IMR-90 (cell line): ENCODE data around the gene PRSS53.

ENCODE experiments used
- BHLHE40 ChIP-seq: fragments of 150-350 bp; IDR thresholded peaks from 2 replicates; pipeline ENCODE4 v1.6.1; 2016; ENCODE audit warnings: mild to moderate bottlenecking, low read depth, low read length
- CHD1 ChIP-seq: IDR thresholded peaks from 2 replicates; pipeline ENCODE4 v1.6.1; 2012; ENCODE audit warnings: low read depth, low read length, improper control_type of control experiment
- CTCF ChIP-seq: conservative IDR thresholded peaks from 2 replicates; pipeline ENCODE4 v1.5.1; 2012; ENCODE audit warnings: mild to moderate bottlenecking, low read depth, low read length, improper control_type of control experiment
- MAZ ChIP-seq: IDR thresholded peaks from 2 replicates; pipeline ENCODE4 v1.6.1; 2012; ENCODE audit warnings: low read depth, mild to moderate bottlenecking, low read length, improper control_type of control experiment, moderate library complexity, borderline replicate concordance
- MXI1 ChIP-seq: IDR thresholded peaks from 2 replicates; pipeline ENCODE4 v1.6.1; 2012; ENCODE audit warnings: low read depth, mild to moderate bottlenecking, low read length, moderate library complexity, borderline replicate concordance
- POLR2A ChIP-seq: IDR thresholded peaks from 2 replicates; pipeline ENCODE4 v1.6.1; 2012; ENCODE audit warnings: mild to moderate bottlenecking, low read depth, low read length
- RAD21 ChIP-seq: IDR thresholded peaks from 2 replicates; pipeline ENCODE4 v1.6.1; 2012; ENCODE audit warnings: low read length, improper control_type of control experiment
- SMC3 ChIP-seq: fragments of 150-350 bp; IDR thresholded peaks from 2 replicates; pipeline ENCODE4 v1.6.1; 2016; ENCODE audit warnings: low read depth, mild to moderate bottlenecking, antibody characterized with exemption, low read length, moderate library complexity

DNA sequence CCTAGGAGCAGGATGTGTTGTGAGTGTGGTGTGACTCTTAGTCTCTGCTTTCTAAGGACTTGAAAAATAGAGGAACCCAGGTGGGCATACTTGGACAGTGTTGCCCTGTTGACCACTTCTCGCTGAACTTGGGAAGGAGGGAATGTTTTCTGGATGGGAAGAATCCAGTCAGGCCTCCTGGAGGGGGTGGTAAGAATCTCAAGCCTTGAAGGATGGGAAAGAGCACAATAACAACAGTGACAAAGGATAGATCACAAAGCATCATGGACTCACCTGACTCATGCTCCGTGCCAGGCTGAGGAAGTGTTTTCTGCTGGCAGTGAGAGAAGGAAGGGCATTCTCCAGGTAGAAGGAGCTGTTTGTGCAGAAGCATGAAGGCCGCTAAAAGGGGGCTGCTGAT is 37.1 kb upstream of the PRSS53 start:
- TF ChIP-seq CTCF (no peak), MXI1 (no peak), POLR2A (no peak), MAZ (no peak), BHLHE40 (no peak), SMC3 (no peak), RAD21 (no peak), CHD1 (no peak)
